OCI-LY3 (cell line): ENCODE results near the gene CARD11.

ENCODE experiments used
- H2AFZ ChIP-seq: fragments of 200-600, 300-600 bp; shearing (Covaris generic); 2 replicates; pipeline ENCODE4 v1.6.0; 2014; ENCODE audit warnings: antibody characterized with exemption, low read depth, low read length
- H3K27ac ChIP-seq: fragments of 200-600, 300-600 bp; sonication (generic); 2 replicates; pipeline ENCODE4 v1.5.1; 2014; ENCODE audit warnings: mild to moderate bottlenecking, low read length, moderate library complexity, mixed read lengths
- H3K27me3 ChIP-seq: fragments of 200-600, 300-600 bp; sonication (generic); 2 replicates; pipeline ENCODE4 v1.6.1; 2014; ENCODE audit warnings: low read depth, low read length, mixed read lengths
- H3K36me3 ChIP-seq: fragments of 200-600, 300-600 bp; sonication (generic); replicated peaks from 2 replicates; pipeline ENCODE3; 2014; ENCODE audit warnings: low read depth, low read length, mixed read lengths
- H3K4me1 ChIP-seq: fragments of 300-600, 200-600 bp; sonication (generic); 2 replicates; pipeline ENCODE4 v1.6.1; 2014; ENCODE audit warnings: low read length, mixed read lengths
- H3K4me2 ChIP-seq: fragments of 200-600, 300-600 bp; sonication (generic); 2 replicates; pipeline ENCODE4 v1.6.1; 2014; ENCODE audit warnings: low read length, mixed read lengths
- H3K4me3 ChIP-seq: fragments of 300-600, 200-600 bp; sonication (generic); 2 replicates; pipeline ENCODE4 v1.5.1; 2014; ENCODE audit warnings: antibody characterized with exemption, mild to moderate bottlenecking, low read length, moderate library complexity
- H3K79me2 ChIP-seq: fragments of 300-600, 200-600 bp; shearing (Covaris generic); 2 replicates; pipeline ENCODE4 v1.6.1; 2014; ENCODE audit warnings: mild to moderate bottlenecking, low read length, mixed read lengths
- H3K9ac ChIP-seq: fragments of 300-600, 200-600 bp; shearing (Covaris generic); 2 replicates; pipeline ENCODE4 v1.6.0; 2014; ENCODE audit warnings: mild to moderate bottlenecking, low read length, moderate library complexity
- H3K9me3 ChIP-seq: fragments of 200-600, 300-600 bp; shearing (Covaris generic); 2 replicates; pipeline ENCODE4 v1.6.1; 2014; ENCODE audit warnings: low read length, mixed read lengths; ENCODE audit not compliant: insufficient read depth
- H4K20me1 ChIP-seq: fragments of 200-600, 300-600 bp; sonication (generic); 2 replicates; pipeline ENCODE4 v1.6.1; 2016; ENCODE audit warnings: low read length, mixed read lengths; ENCODE audit not compliant: insufficient read depth
- CTCF ChIP-seq: fragments of 200-600, 300-600 bp; sonication (generic); IDR thresholded peaks from 2 replicates; pipeline ENCODE4 v1.5.1; 2014; ENCODE audit warnings: antibody characterized with exemption, low read length, low read depth
- EZH2phosphoT487 ChIP-seq: fragments of 200-600 bp; shearing (Covaris generic); IDR thresholded peaks from 2 replicates; pipeline ENCODE4 v1.6.1; 2018; ENCODE audit warnings: antibody characterized with exemption, mixed run types, low read depth

CARD11 gene

GRCh38 chr7:2923886-2924574 is 119.6 kb downstream of the CARD11 start:
- Histone ChIP-seq H3K79me2 (no peaks in the 10 kb centered on the region), H3K4me2 (no peak overlapping the region), H3K4me3 (no peak overlapping the region), H3K27ac (no peak overlapping the region), H3K9ac (no peak overlapping the region), H3K27me3 (no peaks in the 10 kb centered on the region), H2AFZ (no peak overlapping the region), H3K9me3 (no peaks in the 10 kb centered on the region), H4K20me1 (no peaks in the 10 kb centered on the region), H3K4me1 (no peaks in the 10 kb centered on the region), H3K36me3 (peaks cover 39% of the 10 kb centered on the region)
- TF ChIP-seq EZH2phosphoT487 (no peak), CTCF (no peak)

- Histone ChIP-seq H3K9me3 (no peaks in the 10 kb centered on the region), H2AFZ (no peak overlapping the region), H3K27me3 (no peaks in the 10 kb centered on the region), H3K4me1 (no peaks in the 10 kb centered on the region), H3K27ac (no peak overlapping the region), H3K36me3 (peaks cover 43% of the 10 kb centered on the region), H3K4me3 (no peak overlapping the region), H4K20me1 (no peaks in the 10 kb centered on the region), H3K9ac (no peak overlapping the region), H3K79me2 (no peaks in the 10 kb centered on the region), H3K4me2 (no peak overlapping the region)
- TF ChIP-seq EZH2phosphoT487: no peak
- no peak for TF ChIP-seq CTCF
These were observed 120.3 kb downstream of the CARD11 start for GRCh38 chr7:2923291-2923781.

GRCh38 chr7:2922866-2923265 is 120.8 kb downstream of the CARD11 start:
- H3K79me2 ChIP-seq: no peaks in the 10 kb centered on the region

GRCh38 chr7:2922348-2922691 is 121.3 kb downstream of the CARD11 start:
- no peak overlapping the region for H3K4me3 ChIP-seq
- H3K9me3 ChIP-seq: no peaks in the 10 kb centered on the region
- no peak for TF ChIP-seq CTCF
- no peak for TF ChIP-seq EZH2phosphoT487
- no peaks in the 10 kb centered on the region for H4K20me1 ChIP-seq
- no peak overlapping the region for H3K27ac ChIP-seq
- no peak overlapping the region for H3K4me2 ChIP-seq
- H3K4me1 ChIP-seq: no peaks in the 10 kb centered on the region
- no peak overlapping the region for H3K9ac ChIP-seq
- no peaks in the 10 kb centered on the region for H3K79me2 ChIP-seq
- peaks cover 41% of the 10 kb centered on the region for H3K36me3 ChIP-seq
- H2AFZ ChIP-seq: no peak overlapping the region
- no peaks in the 10 kb centered on the region for H3K27me3 ChIP-seq

More at GRCh38 chr7:2922866-2923265, 120.8 kb downstream of the CARD11 start:
- Histone ChIP-seq H3K9me3 (no peaks in the 10 kb centered on the region), H3K4me3 (no peak overlapping the region), H3K27ac (no peak overlapping the region), H3K36me3 (peaks cover 43% of the 10 kb centered on the region), H4K20me1 (no peaks in the 10 kb centered on the region), H3K4me2 (no peak overlapping the region), H2AFZ (no peak overlapping the region), H3K4me1 (no peaks in the 10 kb centered on the region), H3K9ac (no peak overlapping the region), H3K27me3 (no peaks in the 10 kb centered on the region)
- TF ChIP-seq EZH2phosphoT487: no peak
- no peak for TF ChIP-seq CTCF
